22Rv1 (cell line): ENCODE data around the gene RALGPS1.

Source experiments
- H3K27ac ChIP-seq: fragments of 450-650 bp; 2 replicates; pipeline ENCODE4 v1.5.1; 2017
- ZFX ChIP-seq: fragments of 450-650 bp; IDR thresholded peaks from 2 replicates; pipeline ENCODE4 v1.6.1; 2017; ENCODE audit warnings: antibody characterized with exemption, borderline replicate concordance
- TF ChIP-seq, protein P1 (sequence below): fragments of 450-650 bp; IDR thresholded peaks from 2 replicates; pipeline ENCODE4 v1.5.1; 2017; ENCODE audit warnings: mild to moderate bottlenecking

Gene RALGPS1

DNA sequence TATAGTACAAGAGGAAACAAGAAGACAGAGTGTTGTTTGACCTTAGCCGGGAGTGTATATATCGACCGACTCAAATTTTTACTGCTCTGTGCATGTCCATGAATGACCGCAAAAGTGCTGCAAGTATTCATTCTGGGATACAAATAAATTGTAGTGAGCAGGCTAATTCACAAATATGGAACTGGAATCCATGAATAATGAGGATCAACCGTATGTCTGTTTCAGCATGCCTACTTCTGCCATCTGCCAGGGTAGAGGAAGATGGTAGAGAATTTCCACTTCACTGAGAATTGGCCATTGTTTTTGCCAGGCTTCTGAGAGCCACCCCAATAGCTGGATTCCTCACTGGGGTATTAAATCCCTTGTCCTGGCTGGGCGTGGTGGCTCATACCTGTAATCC lies 8.5 kb upstream of the RALGPS1 start:
- H3K27ac ChIP-seq, result no peak overlapping the region
- TF ChIP-seq, protein P1, sequence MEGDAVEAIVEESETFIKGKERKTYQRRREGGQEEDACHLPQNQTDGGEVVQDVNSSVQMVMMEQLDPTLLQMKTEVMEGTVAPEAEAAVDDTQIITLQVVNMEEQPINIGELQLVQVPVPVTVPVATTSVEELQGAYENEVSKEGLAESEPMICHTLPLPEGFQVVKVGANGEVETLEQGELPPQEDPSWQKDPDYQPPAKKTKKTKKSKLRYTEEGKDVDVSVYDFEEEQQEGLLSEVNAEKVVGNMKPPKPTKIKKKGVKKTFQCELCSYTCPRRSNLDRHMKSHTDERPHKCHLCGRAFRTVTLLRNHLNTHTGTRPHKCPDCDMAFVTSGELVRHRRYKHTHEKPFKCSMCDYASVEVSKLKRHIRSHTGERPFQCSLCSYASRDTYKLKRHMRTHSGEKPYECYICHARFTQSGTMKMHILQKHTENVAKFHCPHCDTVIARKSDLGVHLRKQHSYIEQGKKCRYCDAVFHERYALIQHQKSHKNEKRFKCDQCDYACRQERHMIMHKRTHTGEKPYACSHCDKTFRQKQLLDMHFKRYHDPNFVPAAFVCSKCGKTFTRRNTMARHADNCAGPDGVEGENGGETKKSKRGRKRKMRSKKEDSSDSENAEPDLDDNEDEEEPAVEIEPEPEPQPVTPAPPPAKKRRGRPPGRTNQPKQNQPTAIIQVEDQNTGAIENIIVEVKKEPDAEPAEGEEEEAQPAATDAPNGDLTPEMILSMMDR, result no peak
- no peak for TF ChIP-seq ZFX

DNA sequence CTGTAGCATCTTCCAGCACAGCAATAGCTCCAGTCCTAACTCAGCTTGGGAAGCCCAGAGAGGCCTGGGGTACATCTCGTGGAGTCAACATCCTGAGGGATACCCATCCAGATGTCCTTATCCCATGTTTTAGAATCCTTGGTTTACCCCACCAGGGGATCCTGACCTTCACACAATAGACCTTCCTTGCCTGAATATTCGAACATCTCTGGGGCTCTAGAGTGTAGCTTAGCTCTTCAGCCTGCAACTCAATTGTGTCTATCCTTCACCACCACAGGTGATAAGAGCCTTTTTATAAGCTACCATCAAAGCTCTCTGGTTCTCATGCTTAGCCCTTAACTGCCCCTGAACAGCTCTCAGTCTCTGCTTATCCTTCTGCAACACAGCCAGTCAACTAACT lies 7.5 kb upstream of the RALGPS1 start:
- TF ChIP-seq, protein P1, result no peak
- TF ChIP-seq ZFX, result no peak
- H3K27ac ChIP-seq, result no peak overlapping the region

- TF ChIP-seq, protein P1, result no peak
- TF ChIP-seq ZFX, result no peak
- peak overlapping the region; percentile 90 for H3K27ac ChIP-seq
Observed at GRCh38 chr9:126915281-126915816, 767 bp downstream of the RALGPS1 start.

- TF ChIP-seq, protein P1, result no peak
- TF ChIP-seq ZFX, result no peak
- H3K27ac ChIP-seq, result peak overlapping the region; percentile 90
Observed at GRCh38 chr9:126915846-126916543, 1.4 kb downstream of the RALGPS1 start.

DNA sequence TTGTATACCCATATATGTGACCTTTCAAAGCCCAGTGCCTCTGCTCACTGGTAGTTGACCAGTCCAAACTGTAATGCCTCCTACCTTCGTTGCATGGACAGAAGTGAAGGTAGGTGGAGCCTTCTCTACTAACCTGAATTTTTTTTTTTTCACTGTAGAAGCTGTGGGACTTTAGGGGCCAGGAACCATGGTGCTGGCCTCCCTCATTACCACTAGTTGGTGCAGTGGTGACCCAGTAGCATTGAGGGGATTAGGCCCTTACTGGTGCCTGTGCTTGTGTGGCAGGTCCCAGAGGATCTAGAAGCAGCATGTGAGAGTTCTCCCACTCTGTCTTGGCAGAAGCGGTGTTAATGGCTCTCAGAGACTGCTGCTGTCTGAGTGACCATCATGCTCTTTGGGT lies 2.3 kb downstream of the RALGPS1 start:
- TF ChIP-seq, protein P1, result peak; percentile 10; the same call in 1 of the 2 replicates
- TF ChIP-seq ZFX, result no peak
- no peak overlapping the region for H3K27ac ChIP-seq

GRCh38 chr9:126919193-126919592 lies 4.6 kb downstream of the RALGPS1 start:
- no peak for TF ChIP-seq ZFX
- TF ChIP-seq, protein P1, result no peak
- H3K27ac ChIP-seq, result no peak overlapping the region

- TF ChIP-seq, protein P1, result no peak
- no peak for TF ChIP-seq ZFX
- H3K27ac ChIP-seq, result no peak overlapping the region
Observed at GRCh38 chr9:126925876-126926275, 11.3 kb downstream of the RALGPS1 start.
